OCI-LY3 (cell line): ENCODE data around the gene GALNT14.

ENCODE experiments used
- H2AFZ ChIP-seq: fragments of 200-600, 300-600 bp; shearing (Covaris generic); 2 replicates; pipeline ENCODE4 v1.6.0; 2014; ENCODE audit warnings: antibody characterized with exemption, low read depth, low read length
- H3K27ac ChIP-seq: fragments of 200-600, 300-600 bp; sonication (generic); 2 replicates; pipeline ENCODE4 v1.5.1; 2014; ENCODE audit warnings: mild to moderate bottlenecking, low read length, moderate library complexity, mixed read lengths
- H3K27me3 ChIP-seq: fragments of 200-600, 300-600 bp; sonication (generic); 2 replicates; pipeline ENCODE4 v1.6.1; 2014; ENCODE audit warnings: low read depth, low read length, mixed read lengths
- H3K36me3 ChIP-seq: fragments of 200-600, 300-600 bp; sonication (generic); replicated peaks from 2 replicates; pipeline ENCODE3; 2014; ENCODE audit warnings: low read depth, low read length, mixed read lengths
- H3K4me1 ChIP-seq: fragments of 300-600, 200-600 bp; sonication (generic); 2 replicates; pipeline ENCODE4 v1.6.1; 2014; ENCODE audit warnings: low read length, mixed read lengths
- H3K4me2 ChIP-seq: fragments of 200-600, 300-600 bp; sonication (generic); 2 replicates; pipeline ENCODE4 v1.6.1; 2014; ENCODE audit warnings: low read length, mixed read lengths
- H3K4me3 ChIP-seq: fragments of 300-600, 200-600 bp; sonication (generic); 2 replicates; pipeline ENCODE4 v1.5.1; 2014; ENCODE audit warnings: antibody characterized with exemption, mild to moderate bottlenecking, low read length, moderate library complexity
- H3K79me2 ChIP-seq: fragments of 300-600, 200-600 bp; shearing (Covaris generic); 2 replicates; pipeline ENCODE4 v1.6.1; 2014; ENCODE audit warnings: mild to moderate bottlenecking, low read length, mixed read lengths
- H3K9ac ChIP-seq: fragments of 300-600, 200-600 bp; shearing (Covaris generic); 2 replicates; pipeline ENCODE4 v1.6.0; 2014; ENCODE audit warnings: mild to moderate bottlenecking, low read length, moderate library complexity
- H3K9me3 ChIP-seq: fragments of 200-600, 300-600 bp; shearing (Covaris generic); 2 replicates; pipeline ENCODE4 v1.6.1; 2014; ENCODE audit warnings: low read length, mixed read lengths; ENCODE audit not compliant: insufficient read depth
- H4K20me1 ChIP-seq: fragments of 200-600, 300-600 bp; sonication (generic); 2 replicates; pipeline ENCODE4 v1.6.1; 2016; ENCODE audit warnings: low read length, mixed read lengths; ENCODE audit not compliant: insufficient read depth
- EZH2phosphoT487 ChIP-seq: fragments of 200-600 bp; shearing (Covaris generic); IDR thresholded peaks from 2 replicates; pipeline ENCODE4 v1.6.1; 2018; ENCODE audit warnings: antibody characterized with exemption, mixed run types, low read depth
- TF ChIP-seq, protein P1 (sequence below): fragments of 200-600, 300-600 bp; sonication (generic); IDR thresholded peaks from 2 replicates; pipeline ENCODE4 v1.5.1; 2014; ENCODE audit warnings: antibody characterized with exemption, low read length, low read depth

GALNT14 gene

DNA sequence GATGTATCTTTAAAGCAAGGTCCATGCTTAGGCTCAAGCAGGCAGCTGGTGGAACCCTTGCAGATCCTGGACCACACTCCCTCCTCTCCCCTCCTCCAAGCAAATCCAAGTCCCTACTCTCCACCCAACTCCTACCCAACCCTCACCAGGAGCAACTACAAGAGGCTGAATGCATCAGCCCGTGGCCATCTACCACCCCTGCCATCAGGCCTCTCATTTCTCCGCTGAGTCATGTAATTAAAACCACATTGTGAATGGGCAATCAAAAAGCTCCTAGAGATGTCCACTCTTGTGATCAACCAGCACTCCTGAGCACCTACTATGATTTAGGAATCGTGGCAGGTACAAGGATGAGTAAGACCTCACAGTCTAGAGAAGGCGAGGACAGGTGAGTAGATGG, 188.8 kb downstream of the GALNT14 start:
- TF ChIP-seq, protein P1, sequence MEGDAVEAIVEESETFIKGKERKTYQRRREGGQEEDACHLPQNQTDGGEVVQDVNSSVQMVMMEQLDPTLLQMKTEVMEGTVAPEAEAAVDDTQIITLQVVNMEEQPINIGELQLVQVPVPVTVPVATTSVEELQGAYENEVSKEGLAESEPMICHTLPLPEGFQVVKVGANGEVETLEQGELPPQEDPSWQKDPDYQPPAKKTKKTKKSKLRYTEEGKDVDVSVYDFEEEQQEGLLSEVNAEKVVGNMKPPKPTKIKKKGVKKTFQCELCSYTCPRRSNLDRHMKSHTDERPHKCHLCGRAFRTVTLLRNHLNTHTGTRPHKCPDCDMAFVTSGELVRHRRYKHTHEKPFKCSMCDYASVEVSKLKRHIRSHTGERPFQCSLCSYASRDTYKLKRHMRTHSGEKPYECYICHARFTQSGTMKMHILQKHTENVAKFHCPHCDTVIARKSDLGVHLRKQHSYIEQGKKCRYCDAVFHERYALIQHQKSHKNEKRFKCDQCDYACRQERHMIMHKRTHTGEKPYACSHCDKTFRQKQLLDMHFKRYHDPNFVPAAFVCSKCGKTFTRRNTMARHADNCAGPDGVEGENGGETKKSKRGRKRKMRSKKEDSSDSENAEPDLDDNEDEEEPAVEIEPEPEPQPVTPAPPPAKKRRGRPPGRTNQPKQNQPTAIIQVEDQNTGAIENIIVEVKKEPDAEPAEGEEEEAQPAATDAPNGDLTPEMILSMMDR, result no peak
- TF ChIP-seq EZH2phosphoT487, result no peak
- Histone ChIP-seq H3K9me3 (no peaks in the 10 kb centered on the region), H3K27ac (no peak overlapping the region), H3K9ac (no peak overlapping the region), H3K36me3 (peaks cover 74% of the 10 kb centered on the region), H3K79me2 (no peaks in the 10 kb centered on the region; the same call in 1 of the 2 replicates), H4K20me1 (no peaks in the 10 kb centered on the region), H3K4me1 (no peaks in the 10 kb centered on the region), H3K4me2 (no peak overlapping the region), H3K27me3 (no peaks in the 10 kb centered on the region), H3K4me3 (no peak overlapping the region), H2AFZ (no peak overlapping the region)

DNA sequence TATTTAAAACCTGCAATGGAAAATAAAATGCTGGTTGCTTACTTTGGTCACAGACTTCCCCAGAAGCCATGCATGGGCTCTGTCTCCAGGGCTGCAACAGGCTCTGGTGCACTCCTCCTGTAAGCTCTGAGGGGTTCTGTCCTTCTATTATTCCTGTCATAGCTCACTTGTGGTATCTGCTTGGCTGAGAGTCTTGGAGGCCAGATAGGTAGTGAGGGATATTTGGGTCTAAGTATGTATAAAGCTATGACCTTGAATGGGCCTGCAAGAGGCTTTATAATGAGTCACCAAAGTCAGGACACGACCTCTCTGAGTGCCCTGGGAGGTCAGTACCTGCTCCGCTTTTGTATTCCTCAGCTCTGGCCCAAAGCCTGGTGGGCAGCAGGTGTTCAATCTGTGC, 189.4 kb downstream of the GALNT14 start:
- Histone ChIP-seq H3K27me3 (no peaks in the 10 kb centered on the region), H3K79me2 (no peaks in the 10 kb centered on the region; the same call in 1 of the 2 replicates), H3K27ac (no peak overlapping the region), H4K20me1 (no peaks in the 10 kb centered on the region), H3K4me1 (no peaks in the 10 kb centered on the region), H3K4me2 (no peak overlapping the region), H2AFZ (no peak overlapping the region), H3K9me3 (no peaks in the 10 kb centered on the region), H3K9ac (no peak overlapping the region), H3K36me3 (peaks cover 69% of the 10 kb centered on the region), H3K4me3 (no peak overlapping the region)
- TF ChIP-seq, protein P1, result no peak
- no peak for TF ChIP-seq EZH2phosphoT487

DNA sequence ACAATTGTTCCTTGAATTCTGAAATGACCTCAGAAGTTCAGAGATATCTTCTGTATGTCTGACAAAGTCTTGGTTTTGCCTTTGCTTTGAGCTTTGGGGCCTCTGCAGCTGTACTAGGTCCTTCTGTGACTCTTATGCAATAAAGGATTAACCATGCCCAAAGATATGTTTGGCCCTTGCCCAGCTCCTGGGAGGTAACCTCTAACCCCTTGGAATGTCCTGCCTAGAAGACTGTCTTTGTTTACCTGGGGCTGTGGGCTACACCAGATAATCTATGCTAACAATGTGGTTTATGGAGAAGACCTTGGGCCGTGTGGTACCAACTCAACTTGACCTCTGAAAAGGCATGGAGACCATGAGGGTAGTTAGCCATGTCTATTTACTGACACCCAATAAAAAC, 190.1 kb downstream of the GALNT14 start:
- H3K79me2 ChIP-seq, result no peaks in the 10 kb centered on the region; the same call in 1 of the 2 replicates
- no peaks in the 10 kb centered on the region for H3K4me1 ChIP-seq
- no peak for TF ChIP-seq EZH2phosphoT487
- TF ChIP-seq, protein P1, result no peak
- H2AFZ ChIP-seq, result no peak overlapping the region
- H3K36me3 ChIP-seq, result peaks cover 64% of the 10 kb centered on the region
- H3K9ac ChIP-seq, result no peak overlapping the region
- H3K4me3 ChIP-seq, result no peak overlapping the region
- H3K9me3 ChIP-seq, result no peaks in the 10 kb centered on the region
- no peaks in the 10 kb centered on the region for H4K20me1 ChIP-seq
- H3K27ac ChIP-seq, result no peak overlapping the region
- no peak overlapping the region for H3K4me2 ChIP-seq
- H3K27me3 ChIP-seq, result no peaks in the 10 kb centered on the region

DNA sequence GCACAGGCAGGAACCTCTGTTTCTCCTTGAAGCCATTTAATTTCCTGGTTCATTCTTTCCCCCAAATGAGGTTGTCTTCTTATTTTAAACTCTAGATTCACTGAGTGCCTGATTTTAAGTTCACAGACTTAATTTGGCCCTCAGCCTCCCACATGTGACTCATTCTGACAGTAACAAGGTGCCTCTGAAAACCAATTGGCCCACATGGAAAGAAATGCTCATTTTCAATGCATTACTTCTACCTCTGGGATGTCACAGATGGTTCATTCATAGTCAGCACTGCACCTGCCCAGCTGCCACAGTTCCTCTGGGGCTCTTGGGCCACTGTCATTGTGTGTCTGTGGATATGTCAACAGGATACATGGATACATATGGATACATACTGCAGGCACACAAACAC, 190.6 kb downstream of the GALNT14 start:
- no peak overlapping the region for H3K4me3 ChIP-seq
- no peak overlapping the region for H3K27ac ChIP-seq
- H3K36me3 ChIP-seq, result peaks cover 60% of the 10 kb centered on the region
- no peaks in the 10 kb centered on the region; the same call in 1 of the 2 replicates for H3K79me2 ChIP-seq
- H3K9me3 ChIP-seq, result no peaks in the 10 kb centered on the region
- H3K27me3 ChIP-seq, result no peaks in the 10 kb centered on the region
- H3K9ac ChIP-seq, result no peak overlapping the region
- H3K4me1 ChIP-seq, result no peaks in the 10 kb centered on the region
- H2AFZ ChIP-seq, result no peak overlapping the region
- no peak for TF ChIP-seq EZH2phosphoT487
- TF ChIP-seq, protein P1, result no peak
- no peak overlapping the region for H3K4me2 ChIP-seq
- no peaks in the 10 kb centered on the region for H4K20me1 ChIP-seq
